Measurements from ENCODE around the gene CCDC78.

CCDC78 gene

GRCh38 chr16:725463-726187 lies 618 bp downstream of the CCDC78 start:
- no peak for DNase-seq (ENCODE audit: extremely low read depth in 1 of 2, low read depth in 1 of 2)

- no peak for DNase-seq (ENCODE audit: extremely low read depth in 1 of 2, low read depth in 1 of 2)
Measured at GRCh38 chr16:725041-725376, 1.2 kb downstream of the CCDC78 start.

- no peak for DNase-seq (ENCODE audit: extremely low read depth in 1 of 2, low read depth in 1 of 2)
Measured at GRCh38 chr16:724188-725040, 1.8 kb downstream of the CCDC78 start.

GRCh38 chr16:723695-724094 lies 2.5 kb downstream of the CCDC78 start:
- DNase-seq (ENCODE audit: extremely low read depth in 1 of 2, low read depth in 1 of 2), result no peak

DNA sequence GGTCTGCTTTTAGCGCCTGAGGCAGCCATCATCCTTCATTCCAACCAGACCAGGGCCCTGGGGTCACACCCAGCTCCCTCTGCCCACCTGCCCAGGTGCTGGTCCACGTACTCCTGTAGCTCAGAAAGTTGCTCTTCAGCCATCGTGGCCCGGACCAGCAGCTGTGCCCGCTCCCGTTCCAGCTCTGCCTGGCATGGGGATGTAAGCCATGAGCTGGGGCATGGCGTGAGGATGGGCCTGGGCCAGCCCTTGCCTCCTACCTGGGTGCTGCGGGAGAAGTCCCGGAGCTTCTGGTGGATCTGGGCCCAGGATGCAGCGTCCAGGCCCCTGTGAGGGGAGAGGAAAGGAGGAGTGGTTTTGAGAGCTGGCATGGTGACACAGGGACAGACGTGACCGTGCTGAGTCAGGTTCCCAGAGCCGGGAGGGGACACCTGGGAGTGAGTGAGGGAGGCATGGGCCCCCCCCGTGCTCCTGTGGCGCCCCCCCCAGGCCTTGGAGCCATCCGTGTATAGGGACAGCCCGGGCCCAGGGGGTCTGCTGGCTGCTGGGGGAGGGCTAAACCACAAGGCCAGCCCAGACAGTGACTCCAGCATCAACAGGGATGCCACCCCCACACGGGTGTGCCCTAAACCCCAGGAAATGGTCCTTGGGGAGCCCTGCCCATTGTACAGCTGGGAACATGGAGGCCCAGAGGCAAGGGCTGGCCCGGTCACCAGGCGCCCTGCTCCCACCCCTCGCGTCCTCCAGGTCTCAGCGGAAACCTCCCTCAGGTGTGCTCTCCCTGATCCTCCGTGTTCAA lies 3.2 kb downstream of the CCDC78 start:
- no peak for DNase-seq (ENCODE audit: extremely low read depth in 1 of 2, low read depth in 1 of 2)

GRCh38 chr16:721765-722540 lies 4.3 kb downstream of the CCDC78 start:
- no peak for DNase-seq (ENCODE audit: extremely low read depth in 1 of 2, low read depth in 1 of 2)

- peak; percentile 34 to 59 for DNase-seq (ENCODE audit: extremely low read depth in 1 of 2, low read depth in 1 of 2)
Measured at GRCh38 chr16:720990-721764, 5.1 kb downstream of the CCDC78 start, which contains the start of gene ANTKMT. Gene ANTKMT (plus strand): TSS chr16:721146. CDS start chr16:721275, 129 bp downstream.

GRCh38 chr16:720447-720989 lies 5.7 kb downstream of the CCDC78 start:
- no peak for DNase-seq (ENCODE audit: extremely low read depth in 1 of 2, low read depth in 1 of 2)

DNA sequence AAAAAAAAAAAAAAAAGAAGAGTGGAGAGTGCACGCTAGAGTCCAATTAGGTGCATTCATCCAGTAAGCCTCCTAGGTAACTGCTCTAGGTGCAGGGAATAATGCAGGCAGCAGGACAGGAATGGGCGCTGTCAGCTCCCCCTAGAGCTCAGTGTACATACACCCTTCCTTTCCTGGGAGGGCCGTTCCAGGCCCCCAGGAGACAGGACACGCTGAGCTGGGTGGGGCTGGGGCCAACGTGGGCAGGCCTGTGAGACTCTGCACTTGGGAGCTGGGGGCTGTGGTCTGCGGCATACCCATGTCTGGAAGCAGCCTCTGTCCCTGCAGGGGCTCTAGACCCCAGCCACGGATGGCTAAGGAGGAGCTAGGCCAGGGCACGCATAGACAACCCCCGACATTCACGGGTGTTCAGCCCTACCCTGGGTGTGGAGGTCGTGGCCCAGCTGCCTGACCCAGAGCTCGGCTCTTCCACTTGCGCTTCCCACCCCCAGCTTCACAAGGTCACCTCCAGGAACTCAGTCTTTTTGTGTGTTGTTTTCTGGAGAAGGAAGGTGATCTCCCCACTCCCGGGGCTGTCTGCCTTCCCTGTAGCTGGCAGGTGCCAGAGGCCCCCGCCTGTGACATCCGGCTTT lies 6.3 kb downstream of the CCDC78 start:
- no peak for DNase-seq (ENCODE audit: extremely low read depth in 1 of 2, low read depth in 1 of 2)

- no peak for DNase-seq (ENCODE audit: extremely low read depth in 1 of 2, low read depth in 1 of 2)
Measured at GRCh38 chr16:718922-719321, 7.3 kb downstream of the CCDC78 start.

- DNase-seq (ENCODE audit: extremely low read depth in 1 of 2, low read depth in 1 of 2), result no peak
Measured at GRCh38 chr16:718389-718788, 7.9 kb downstream of the CCDC78 start.

DNA sequence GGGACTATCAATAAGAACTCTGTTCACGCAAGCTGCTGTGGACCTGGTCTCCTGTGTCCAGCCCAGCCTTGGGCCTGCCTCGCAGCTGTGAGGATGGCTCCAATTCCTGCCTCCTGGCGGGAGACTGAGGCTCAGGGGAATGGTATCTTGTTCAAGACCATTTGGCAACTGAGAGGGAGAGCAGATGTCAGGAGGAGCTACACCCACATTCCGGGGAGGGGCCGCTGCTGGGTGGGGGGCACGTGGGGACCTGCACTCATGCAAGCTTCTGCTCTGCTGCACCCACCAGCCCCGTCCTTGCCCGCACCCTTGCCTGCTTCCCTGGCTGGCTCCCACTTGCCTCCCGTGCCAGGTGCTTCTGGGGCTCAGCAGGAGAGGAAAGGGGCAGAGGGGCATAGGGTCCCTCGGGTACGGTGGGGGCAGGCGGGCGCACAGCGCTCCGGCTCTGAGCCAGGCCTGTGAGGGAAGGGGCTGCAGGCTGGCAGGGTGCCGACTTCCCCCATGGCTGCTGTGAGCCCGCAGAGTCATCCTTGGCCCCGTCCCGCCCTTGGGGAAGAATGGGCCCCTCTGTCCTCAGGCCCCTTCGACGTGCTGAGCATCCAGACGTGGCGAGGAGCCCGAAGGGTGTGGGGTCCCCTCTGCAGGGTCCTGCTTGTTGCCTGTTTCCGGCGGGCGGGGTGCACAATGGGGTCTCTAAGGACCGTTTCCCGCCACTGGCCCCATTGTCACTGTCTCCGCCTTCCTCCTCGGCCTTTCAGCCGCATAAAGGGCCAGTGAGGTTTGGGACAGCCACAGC lies 8.6 kb downstream of the CCDC78 start:
- DNase-seq (ENCODE audit: extremely low read depth in 1 of 2, low read depth in 1 of 2), result no peak

DNA sequence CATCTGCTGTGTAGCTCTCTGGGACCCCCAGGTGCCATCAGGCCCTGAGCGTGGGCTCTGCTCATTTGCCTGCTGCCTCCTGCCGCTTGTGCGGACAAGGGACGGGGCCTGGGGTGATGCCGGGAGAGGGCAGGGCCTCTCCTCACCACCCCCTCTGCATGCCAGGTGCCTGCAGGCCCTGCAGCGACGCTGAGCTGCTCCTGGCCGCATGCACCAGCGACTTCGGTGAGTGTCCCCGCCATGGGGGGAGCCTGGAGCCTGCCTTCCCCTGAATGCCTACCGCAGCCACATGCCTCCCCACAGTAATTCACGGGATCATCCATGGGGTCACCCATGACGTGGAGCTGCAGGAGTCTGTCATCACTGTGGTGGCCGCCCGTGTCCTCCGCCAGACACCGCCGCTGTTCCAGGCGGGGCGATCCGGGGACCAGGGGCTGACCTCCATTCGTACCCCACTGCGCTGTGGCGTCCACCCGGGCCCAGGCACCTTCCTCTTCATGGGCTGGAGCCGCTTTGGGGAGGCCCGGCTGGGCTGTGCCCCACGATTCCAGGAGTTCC lies 9.4 kb downstream of the CCDC78 start:
- DNase-seq (ENCODE audit: extremely low read depth in 1 of 2, low read depth in 1 of 2), result no peak

DNA sequence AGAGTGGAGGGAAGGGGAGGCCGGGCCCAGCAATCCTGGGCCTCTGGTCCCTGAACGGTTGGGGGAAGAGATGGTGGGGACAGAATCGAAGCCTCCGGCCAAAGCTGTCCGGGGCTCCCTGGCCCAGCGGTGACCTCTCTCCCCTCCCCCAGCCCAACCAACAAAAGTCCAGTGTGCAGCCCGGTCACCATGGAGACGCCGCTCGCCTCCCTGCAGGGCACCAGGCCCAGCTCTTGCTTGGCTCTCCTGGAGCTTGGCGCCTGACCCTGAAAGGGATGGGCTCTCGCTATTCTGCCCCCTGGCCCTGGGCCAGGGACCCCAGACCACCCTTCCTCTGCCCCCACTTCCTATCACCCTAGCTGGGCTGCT lies 10.1 kb downstream of the CCDC78 start:
- no peak for DNase-seq (ENCODE audit: extremely low read depth in 1 of 2, low read depth in 1 of 2)

DNA sequence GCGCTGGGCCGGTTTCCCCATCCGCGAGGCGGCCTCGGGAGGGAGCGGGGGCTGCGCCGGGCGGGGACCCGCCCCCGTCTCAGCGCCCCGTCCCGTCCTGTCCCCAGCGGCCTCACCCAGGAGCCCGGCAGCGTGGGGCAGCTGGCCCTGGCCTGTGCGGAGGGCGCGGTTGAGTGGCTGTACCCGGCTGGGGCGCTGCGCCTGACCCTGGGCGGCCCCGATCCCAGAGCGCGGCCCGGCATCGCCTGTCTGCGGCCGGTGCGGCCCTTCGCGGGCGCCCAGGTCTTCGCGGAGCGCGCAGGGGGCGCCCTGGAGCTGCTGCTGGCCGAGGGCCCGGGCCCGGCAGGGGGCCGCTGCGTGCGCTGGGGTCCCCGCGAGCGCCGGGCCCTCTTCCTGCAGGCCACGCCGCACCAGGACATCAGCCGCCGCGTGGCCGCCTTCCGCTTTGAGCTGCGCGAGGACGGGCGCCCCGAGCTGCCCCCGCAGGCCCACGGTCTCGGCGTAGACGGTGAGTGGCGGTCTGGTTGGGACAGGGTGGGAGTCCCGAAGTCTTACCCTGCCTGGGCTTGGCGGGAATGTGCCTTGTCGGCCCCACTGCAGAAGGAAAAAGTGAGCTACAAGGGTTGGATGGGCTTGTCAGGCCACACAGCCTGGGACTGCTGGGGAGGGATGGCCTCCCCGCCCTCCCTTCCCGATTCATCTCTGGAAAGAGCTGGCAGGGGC lies 10.6 kb downstream of the CCDC78 start:
- DNase-seq (ENCODE audit: extremely low read depth in 1 of 2, low read depth in 1 of 2), result no peak

DNA sequence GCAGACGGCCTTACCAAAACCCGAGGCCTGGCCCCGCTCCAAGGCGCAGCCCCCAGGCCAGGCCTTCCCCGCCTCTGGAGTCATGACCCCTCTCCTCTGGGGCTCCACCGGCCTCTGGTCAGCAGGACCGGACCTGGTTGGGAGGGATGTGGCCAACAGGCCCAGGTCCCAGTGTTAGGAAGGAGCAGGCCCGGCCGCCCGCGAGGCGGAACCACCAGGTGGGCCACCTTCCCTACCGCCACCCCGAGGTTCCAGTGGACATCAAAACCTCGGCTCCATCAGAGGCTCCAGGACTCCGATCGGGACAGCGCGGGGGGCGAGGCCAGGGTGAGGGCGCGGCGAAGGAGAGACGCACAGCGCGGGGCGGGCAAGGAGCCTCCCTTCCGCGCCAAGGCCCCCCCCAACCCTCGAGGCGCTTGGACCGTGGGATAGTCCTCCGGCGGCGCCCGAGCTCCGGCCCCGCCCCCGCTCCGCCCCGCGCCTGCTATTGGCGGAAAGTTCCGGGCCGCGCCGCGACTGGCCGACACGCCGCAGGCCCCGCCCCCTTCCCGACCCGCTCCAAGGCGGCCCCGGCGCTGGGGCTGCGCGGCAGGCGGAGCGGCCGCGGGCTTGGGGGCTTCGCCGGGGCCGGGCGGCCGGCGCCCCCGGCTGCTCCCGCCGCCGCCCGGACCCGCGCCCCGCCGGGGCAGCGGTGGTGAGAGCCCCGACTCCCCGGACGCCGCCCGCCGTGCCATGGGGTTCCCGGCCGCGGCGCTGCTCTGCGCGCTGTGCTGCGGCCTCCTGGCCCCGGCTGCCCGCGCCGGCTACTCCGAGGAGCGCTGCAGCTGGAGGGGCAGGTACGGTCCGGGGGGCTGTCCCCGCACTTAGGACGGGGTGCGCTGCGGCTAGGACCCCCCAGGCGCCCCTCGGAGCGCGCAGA lies 11.4 kb downstream of the CCDC78 start, which contains the start of gene METRN:
TSS of gene METRN (plus strand) at position 561 of the 919 bp plus-strand sequence. CDS start at position 733, 172 bp downstream.
- peak; percentile 65 to 88 for DNase-seq (ENCODE audit: extremely low read depth in 1 of 2, low read depth in 1 of 2)

All from activated CD8-positive, alpha-beta memory T cell treated with anti-CD3 and anti-CD28 coated beads for 1 hour (primary cell).